T47D (cell line): ENCODE data around the gene USP2.
A peak's percentile ranks its signal among the peaks of the same experiment; 100 is the strongest.

ENCODE experiments used
- DNase-seq, 2 experiments: peaks; one replicate each; pipeline versions ENCODE4 v3.0.0 to v3.0.0-alpha.2; 2011 to 2012; ENCODE audit warnings: low read depth in 1 of 2, low spot score in 1 of 2
- JUND ChIP-seq: IDR thresholded peaks from 2 replicates; pipeline ENCODE4 v1.6.1; 2012; ENCODE audit warnings: low read depth
- in situ Hi-C: cut with HindIII; loops from 2 replicates; pipeline ENCODE4 v1.10.0; 2016; ENCODE audit warnings: low sequenced_read_pairs, low pct_unique_long_range_greater_than_20kb

Gene USP2

DNA sequence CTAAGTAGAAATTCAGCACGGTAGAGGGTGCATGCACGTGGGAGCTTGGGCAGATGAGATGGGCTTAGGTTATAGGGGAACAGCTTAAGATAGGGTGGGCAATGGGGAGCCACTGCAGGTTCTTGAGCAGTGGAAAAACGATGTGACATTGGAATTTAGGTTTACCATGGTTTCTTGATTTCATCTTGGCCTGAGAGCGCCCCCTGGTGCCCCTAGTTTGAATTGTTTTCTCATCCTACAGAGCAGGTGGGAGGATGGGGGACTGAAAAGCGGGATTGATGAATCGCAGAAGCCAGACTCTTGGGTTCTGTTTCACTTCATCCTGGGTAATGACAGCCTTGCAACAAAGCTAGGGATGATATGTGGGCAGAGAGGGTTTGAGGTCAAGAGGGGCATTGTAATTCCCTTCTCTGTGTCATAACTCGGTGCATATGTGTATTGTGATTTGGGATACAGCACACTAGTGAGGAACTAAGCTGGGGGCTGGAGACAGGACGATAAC lies 57.9 kb downstream of the USP2 start:
- TF ChIP-seq JUND, result no peak
- in situ Hi-C loops, result no loop called here
- peak; percentile 72 to 82 for DNase-seq

DNA sequence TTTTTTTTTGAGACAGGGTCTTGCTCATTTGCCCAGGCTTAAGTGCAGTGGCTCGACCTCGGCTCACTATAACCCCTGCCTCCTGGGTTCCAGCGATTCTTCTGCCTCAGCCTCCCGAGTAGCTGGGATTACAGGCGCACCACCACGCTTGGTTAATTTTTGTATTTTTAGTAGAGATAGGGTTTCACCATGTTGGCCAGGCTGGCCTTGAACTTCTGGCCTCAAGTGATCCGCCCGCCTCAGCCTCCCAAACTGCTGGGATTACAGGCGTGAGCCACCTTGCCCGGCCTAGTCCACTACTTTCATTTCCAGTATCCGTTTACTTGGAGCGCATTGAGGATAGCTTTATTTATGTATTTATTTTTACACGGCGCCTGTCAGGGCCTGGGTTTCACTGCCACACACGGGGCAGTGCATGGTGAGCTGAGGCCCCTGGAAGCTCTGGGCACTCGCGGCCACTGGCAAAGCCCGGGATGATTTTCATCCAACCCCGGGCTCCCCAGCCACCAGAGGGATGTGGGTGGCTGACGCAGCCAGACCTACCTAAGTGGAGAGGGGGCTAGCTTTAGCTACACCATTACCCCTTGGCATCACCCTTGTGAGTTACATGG lies 58.5 kb downstream of the USP2 start:
- in situ Hi-C loops, result no loop called here
- TF ChIP-seq JUND, result no peak
- DNase-seq, result no peak

DNA sequence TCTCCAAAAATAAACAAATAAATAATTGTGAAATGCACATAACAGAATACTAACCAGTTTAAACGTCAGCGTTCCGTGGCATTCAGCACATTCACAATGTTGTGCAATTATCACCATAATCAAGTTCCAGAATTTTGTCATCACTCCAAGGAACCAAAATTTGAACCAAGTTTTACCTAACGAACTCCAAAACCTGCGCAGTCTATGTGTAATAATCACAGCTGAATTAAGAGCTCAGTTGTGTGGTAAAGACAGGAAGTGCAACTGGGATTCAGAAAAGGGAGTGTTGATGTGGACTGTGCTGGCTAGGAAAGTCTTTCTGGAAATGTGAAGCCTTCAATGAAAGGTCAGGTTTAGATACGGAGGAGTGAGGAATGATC lies 59.1 kb downstream of the USP2 start:
- no peak for TF ChIP-seq JUND

DNA sequence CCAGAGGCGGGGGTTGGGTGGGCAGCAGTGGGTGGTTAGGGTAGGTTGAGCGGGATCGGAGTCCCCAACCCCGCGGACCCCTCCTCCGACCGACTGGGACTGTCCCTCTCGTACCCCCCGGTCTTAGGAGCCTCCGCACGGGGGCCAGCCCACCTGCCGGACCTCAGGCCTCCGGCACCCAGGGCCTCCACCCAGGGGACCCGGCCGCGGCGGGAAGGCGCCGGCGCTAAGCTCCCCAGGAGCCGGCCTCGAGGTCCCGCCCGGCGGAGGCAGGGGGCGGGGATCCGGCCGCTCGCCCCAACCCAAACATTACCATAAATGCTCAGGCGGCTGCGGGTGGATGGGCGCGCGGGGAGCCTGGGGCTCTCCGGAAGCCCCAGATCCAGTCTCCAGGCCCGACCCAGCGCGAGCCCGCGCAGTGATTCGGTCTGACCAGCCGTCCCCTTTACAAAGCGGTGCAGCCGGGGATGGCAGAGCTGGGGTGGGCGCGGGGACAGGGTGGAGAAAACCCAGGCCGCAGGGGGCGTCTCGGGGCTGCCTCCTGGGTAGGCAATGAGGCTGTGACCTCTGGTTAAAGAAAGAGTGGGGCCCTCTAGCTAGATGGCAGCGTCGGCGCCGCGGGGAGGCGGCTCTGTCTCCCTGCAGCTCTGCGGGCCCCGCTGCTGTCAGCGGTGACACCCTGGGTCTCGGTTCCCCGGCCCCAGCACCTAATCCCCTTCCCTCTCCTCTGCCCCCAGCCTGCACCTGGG lies 60.5 kb downstream of the USP2 start:
- in situ Hi-C loops, result no loop called here
- DNase-seq, result peak; percentile 63 to 75
- no peak for TF ChIP-seq JUND

More for the DNA sequence above, 59.1 kb downstream of the USP2 start:
- in situ Hi-C loops, result no loop called here
- no peak for DNase-seq

DNA sequence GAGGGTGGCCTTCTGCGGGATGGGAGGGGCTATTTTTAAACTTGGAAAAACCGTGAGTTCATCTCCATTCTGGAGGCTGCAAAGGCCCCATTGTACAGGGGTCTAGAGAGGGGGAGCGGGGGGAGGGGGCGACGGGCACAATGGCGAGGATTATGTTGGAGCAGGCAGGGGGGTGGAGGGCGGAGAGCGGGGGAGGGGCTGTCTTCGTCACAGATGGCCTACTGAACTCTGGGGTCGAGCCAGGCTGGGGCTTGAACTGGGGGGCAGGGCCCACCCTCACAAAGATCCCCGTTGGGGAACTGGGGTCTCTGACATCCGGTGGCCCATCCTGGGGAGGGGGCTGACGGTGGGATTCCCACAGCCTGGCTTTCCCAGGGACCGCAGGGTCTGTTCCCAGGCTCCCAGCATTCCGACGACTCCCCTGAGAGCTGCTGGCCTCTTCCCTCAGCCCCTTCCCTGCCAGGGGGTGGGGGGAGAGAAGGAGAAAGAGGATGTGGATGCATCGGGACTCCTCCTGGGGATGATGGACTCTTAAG lies 61.2 kb downstream of the USP2 start:
- DNase-seq, result no peak
- in situ Hi-C loops, result no loop called here
- no peak for TF ChIP-seq JUND

DNA sequence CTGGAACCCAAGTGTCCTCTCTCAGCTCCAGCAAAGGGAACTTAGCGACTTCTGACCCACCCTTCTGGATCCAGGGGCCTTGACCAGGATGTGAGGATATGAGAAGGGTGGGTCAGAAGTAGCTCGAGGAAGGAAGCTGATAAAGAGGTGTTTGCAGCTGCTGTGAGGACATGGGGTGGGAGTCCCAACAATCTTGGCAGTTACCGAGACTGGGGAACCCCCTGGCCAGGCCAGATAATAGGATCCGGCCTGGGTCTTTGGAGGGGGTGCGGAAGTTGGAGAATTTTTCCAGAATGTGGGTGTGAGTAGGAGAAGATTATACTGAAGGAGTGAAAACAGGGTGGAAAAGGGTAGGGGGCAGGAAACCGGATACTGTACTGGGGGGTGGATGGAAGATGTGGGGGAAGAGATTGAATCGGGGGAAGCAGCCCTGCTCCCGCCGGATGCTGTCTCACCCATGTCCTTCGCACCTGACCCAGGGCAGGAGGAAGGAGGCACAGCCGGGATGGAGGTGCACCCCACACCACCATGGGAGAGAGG lies 61.7 kb downstream of the USP2 start:
- DNase-seq, result no peak
- no peak for TF ChIP-seq JUND
- in situ Hi-C loops, result no loop called here

DNA sequence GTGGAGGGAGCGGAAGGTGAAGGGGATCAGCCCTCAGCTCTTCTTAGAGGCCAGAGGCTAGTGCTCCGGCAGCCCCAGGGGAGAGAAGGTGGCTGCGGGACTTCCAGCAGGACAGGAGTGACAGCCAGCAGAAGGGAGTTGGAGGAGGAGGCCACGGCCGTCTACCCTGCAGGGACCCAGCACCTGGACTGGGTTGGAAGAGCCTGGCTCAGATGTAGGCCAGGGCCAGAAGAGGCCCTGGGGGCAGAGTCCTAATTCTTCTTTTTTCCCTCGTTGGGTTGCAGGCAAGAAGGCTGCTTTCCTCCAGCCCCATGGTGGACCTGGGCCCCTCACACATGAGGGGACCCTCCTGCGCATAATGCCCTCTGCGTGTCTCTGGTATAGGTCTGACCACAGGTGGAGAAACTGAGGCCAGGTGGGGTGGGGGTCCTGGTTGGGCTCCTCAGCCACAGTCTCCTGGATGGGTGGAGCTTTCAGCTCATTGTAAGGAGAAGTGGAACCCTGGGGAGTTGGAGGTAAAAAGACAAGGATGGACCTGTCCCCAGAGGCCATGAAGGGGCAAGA lies 62.3 kb downstream of the USP2 start:
- in situ Hi-C loops, result no loop called here

DNA sequence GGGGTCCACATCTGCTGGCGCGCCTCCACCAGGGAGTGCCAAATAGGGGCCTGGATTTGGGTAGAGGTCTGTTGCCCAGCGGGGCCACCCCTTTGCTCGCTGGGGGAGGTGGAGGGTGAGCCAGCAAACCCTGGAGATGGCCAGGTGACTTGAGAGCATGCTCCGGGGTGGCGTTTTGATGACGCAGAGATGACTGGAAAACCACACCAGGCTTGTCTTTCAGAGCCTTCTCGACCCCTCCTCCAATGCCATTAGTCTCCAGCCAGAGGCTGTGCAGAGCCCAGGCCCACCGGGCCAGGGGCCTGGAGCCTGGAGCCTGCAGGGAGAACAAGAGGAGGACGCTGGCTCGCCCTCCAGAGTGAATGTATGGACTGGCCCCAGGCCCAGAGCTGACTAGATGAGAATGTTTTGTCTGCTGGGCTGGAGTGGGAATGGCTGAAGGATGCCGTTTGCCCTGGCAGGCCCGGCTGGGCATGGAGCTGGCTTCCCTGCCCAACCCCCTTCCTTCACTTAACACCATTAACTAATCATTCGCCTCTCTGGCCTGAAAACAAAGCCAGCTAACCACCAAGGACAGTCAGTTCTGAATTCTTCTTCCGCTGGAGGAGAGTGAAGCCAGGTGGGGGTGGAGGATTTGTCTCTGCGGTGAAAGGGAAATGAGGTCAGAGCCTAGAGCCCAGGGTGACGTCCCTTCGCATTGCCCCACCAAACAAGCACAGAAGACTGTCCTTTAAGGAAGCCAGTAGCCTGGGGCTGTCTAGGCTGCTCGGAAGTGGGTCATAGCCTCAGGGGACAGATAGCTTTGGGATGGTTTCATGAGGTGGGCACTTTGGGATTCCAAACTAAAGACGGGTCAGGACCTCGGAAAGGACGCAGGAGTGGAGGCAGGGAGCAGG lies 63.0 kb downstream of the USP2 start:
- in situ Hi-C loops, result no loop called here
- TF ChIP-seq JUND, result no peak
- no peak for DNase-seq

More for the DNA sequence above, 62.3 kb downstream of the USP2 start:
- no peak for DNase-seq
- TF ChIP-seq JUND, result no peak

DNA sequence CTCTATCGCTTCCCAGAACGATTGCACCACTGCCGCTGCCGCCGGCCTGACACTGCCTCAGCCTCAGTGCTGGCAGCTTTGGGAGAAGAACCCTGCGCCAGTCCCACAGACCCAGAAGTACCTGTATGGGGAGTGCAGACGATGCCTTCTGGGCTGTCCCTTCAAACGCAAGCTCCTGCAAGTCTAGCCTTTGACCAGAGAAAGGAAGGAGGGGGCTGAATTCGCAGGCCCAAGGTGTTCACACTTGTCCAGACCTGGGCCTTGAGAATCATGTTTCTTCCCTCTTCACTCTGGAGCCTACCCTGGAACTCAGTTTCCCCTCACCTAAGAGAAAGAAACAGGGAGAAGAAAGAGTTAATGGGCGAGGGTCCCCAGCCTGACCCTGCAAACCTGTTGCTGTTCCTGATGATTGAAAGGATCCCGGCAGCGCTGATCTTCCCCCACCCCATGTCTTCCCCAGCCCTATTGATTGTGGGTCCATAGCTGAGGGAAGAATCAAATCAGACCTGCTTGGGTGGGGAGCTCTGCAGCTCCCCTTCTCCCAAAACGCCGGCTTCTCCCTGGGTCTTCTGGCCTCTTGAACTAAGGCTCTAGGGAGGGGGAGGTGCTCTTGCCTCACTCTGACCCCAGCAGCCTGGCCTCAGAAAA lies 63.8 kb downstream of the USP2 start:
- in situ Hi-C loops, result no loop called here
- TF ChIP-seq JUND, result no peak
- no peak for DNase-seq

DNA sequence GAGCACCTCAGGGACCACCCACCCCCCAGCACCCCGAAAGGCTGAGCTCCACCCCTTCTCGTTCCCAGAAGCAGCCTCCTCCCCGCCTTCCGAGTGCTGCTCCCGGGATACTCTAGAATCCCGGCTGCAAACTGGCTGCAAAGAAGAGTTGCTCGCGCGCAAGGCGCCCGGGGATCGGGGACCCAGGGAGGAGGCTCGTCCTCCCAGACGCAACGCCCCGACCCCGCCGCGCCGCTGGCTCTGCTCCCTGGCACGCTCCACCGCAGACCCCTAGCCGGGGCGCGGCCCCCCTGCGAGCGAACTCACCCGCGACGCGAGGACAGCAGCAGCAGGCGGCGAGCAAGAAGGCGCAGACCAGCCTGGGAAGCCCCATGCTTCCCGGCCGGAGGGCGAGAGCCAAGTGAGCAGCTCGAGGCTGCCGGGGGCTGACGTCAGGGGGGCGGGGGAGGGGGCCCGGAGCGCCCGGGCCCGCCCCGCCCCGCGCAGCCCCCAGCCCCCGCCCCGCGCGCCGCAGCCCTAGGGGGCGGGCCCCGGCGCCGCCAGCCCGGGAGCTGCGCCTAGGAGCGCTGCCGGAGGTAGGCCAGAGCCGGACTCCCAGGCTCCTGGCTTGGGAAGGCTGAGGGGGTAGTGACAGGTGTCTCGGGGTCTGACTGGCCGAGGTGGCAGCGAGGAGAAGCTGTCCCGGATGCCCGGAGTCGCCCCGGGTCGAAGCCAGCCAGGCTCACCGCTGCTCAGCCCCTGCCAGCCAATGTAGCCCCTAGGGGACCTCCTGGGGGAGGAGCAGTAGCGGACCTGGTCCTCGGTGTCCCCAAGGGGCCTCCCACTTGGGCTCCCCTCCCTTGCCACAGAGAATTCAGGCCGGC lies 64.5 kb downstream of the USP2 start, which contains the start of gene MCAM:
Gene MCAM, minus strand, starts transcription at position 402 of the 863 bp plus-strand sequence. Its CDS starts 29 bp downstream, at position 373.
- in situ Hi-C loops, result no loop called here
- TF ChIP-seq JUND, result no peak
- no peak for DNase-seq
